H1 (cell line): ENCODE measurements around the gene LEUTX. TPM values are rescaled to one million over a fixed set of nuclear protein-coding genes. Genes with fewer than 3 reads are reported as not detected.

Source experiments
- CTCF ChIA-PET: fragments of 300-600 bp; sonication (Branson Sonifier 250); formaldehyde crosslinking; loops from one replicate; lab custom pipeline; 2021; ENCODE audit not compliant: partially characterized antibody; lab: Charles Lee
- POLR2A ChIA-PET: fragments of 300-600 bp; sonication (Branson Sonifier 250); formaldehyde crosslinking; loops from one replicate; lab custom pipeline; 2021; ENCODE audit warnings: inconsistent platforms; ENCODE audit not compliant: partially characterized antibody; lab: Charles Lee
- DNase-seq, 2 experiments: peaks; one replicate each; pipeline versions ENCODE4 v3.0.0 to v3.0.0-alpha.2; 2010 to 2022; ENCODE audit warnings: low spot score in 2 of 2, low read depth in 1 of 2, mixed read lengths in 1 of 2
- FAIRE-seq: peaks from 2 replicates; lab custom pipeline; 2011; peaks lifted over from hg19 to GRCh38; lab: Jason Lieb, UNC
- H2AFZ ChIP-seq: 2 replicates; pipeline ENCODE4 v1.8.1; 2012; ENCODE audit warnings: low read length, inconsistent platforms
- H2AK5ac ChIP-seq: 2 replicates; pipeline ENCODE4 v1.6.1; 2013; ENCODE audit warnings: low read depth, low read length
- H2BK120ac ChIP-seq: replicated peaks from 2 replicates; pipeline ENCODE3; 2013; ENCODE audit warnings: low read depth, low read length, inconsistent platforms
- H2BK12ac ChIP-seq: 2 replicates; pipeline ENCODE4 v1.6.1; 2013; ENCODE audit warnings: low read depth, low read length
- H2BK15ac ChIP-seq: 2 replicates; pipeline ENCODE4 v1.6.1; 2013; ENCODE audit warnings: low read length
- H2BK20ac ChIP-seq: 2 replicates; pipeline ENCODE4 v1.6.1; 2013; ENCODE audit warnings: low read length
- H2BK5ac ChIP-seq: 2 replicates; pipeline ENCODE4 v1.6.1; 2013; ENCODE audit warnings: low read depth, low read length
- H3K14ac ChIP-seq: 2 replicates; pipeline ENCODE4 v1.6.1; 2013; ENCODE audit warnings: inconsistent platforms; ENCODE audit not compliant: insufficient read length
- H3K18ac ChIP-seq: 2 replicates; pipeline ENCODE4 v1.6.1; 2013; ENCODE audit warnings: low read length; ENCODE audit errors: extremely low read depth
- H3K23ac ChIP-seq: 2 replicates; pipeline ENCODE4 v1.6.1; 2013; ENCODE audit warnings: inconsistent platforms; ENCODE audit not compliant: insufficient read length
- H3K23me2 ChIP-seq: 2 replicates; pipeline ENCODE4 v1.6.1; 2013; ENCODE audit warnings: low read depth, low read length
- H3K27ac ChIP-seq: 2 replicates; pipeline ENCODE4 v1.6.1; 2011; ENCODE audit warnings: low read depth, low read length, inconsistent platforms
- H3K27me3 ChIP-seq, 4 experiments: replicated peaks in 1 of 4; 1 replicate in 1 of 4; 2 replicates in 3 of 4; pipeline versions ENCODE4 v1.6.1 to v1.8.1; 2011 to 2013; ENCODE audit warnings: low read length in 3 of 4, mild to moderate bottlenecking in 3 of 4, inconsistent platforms in 2 of 4, mixed read lengths in 2 of 4, moderate library complexity in 1 of 4; ENCODE audit not compliant: control insufficient read depth in 3 of 4, insufficient read depth in 3 of 4; ENCODE audit errors: extremely low read depth in 1 of 4
- H3K36me3 ChIP-seq, 4 experiments: 2 replicates each; pipeline versions ENCODE4 v1.6.1 to v1.8.1; 2011 to 2013; ENCODE audit warnings: mild to moderate bottlenecking in 4 of 4, low read length in 3 of 4, moderate library complexity in 2 of 4, control low read depth in 1 of 4, inconsistent platforms in 1 of 4; ENCODE audit not compliant: insufficient read depth in 4 of 4, control insufficient read depth in 2 of 4
- H3K4ac ChIP-seq: replicated peaks from 2 replicates; pipeline ENCODE3; 2013; ENCODE audit warnings: low read length, low read depth, mixed read lengths, inconsistent platforms; ENCODE audit not compliant: insufficient read length
- H3K4me1 ChIP-seq, 4 experiments: replicated peaks in 1 of 4; 1 replicate in 1 of 4; 2 replicates in 3 of 4; pipeline versions ENCODE4 v1.6.1 to v1.8.1; 2011 to 2013; ENCODE audit warnings: low read length in 3 of 4, inconsistent platforms in 2 of 4, mixed read lengths in 1 of 4; ENCODE audit not compliant: insufficient read depth in 4 of 4, control insufficient read depth in 3 of 4
- H3K4me2 ChIP-seq, 2 experiments: 2 replicates each; pipeline versions ENCODE4 v1.6.1 to v1.8.1; 2011 to 2013; ENCODE audit warnings: low read depth in 2 of 2, low read length in 2 of 2, control low read depth in 1 of 2, inconsistent platforms in 1 of 2, mild to moderate bottlenecking in 1 of 2; ENCODE audit not compliant: insufficient read depth in 1 of 2
- H3K4me3 ChIP-seq, 4 experiments: fragments of 200-600, 300-600 bp in 1 of 4; sonication (generic), shearing (Covaris generic), sonication (Bioruptor Twin) in 1 of 4; 2 replicates each; pipeline versions ENCODE4 v1.5.1 to v1.8.1; 2011 to 2016; ENCODE audit warnings: low read length in 4 of 4, low read depth in 3 of 4, control low read depth in 2 of 4, inconsistent platforms in 2 of 4, mild to moderate bottlenecking in 2 of 4, mixed read lengths in 1 of 4, moderate library complexity in 1 of 4; ENCODE audit not compliant: insufficient read depth in 2 of 4; ENCODE audit errors: extremely low read depth in 1 of 4
- H3K56ac ChIP-seq: replicated peaks from 2 replicates; pipeline ENCODE3; 2013; ENCODE audit warnings: low read depth, mild to moderate bottlenecking, mixed read lengths, low read length, inconsistent platforms; ENCODE audit not compliant: insufficient read length
- H3K79me1 ChIP-seq: 2 replicates; pipeline ENCODE4 v1.6.1; 2013; ENCODE audit warnings: low read depth, low read length, control low read depth
- H3K79me2 ChIP-seq, 2 experiments: 2 replicates each; pipeline versions ENCODE4 v1.6.1 to v1.8.1; 2012 to 2013; ENCODE audit warnings: low read length in 2 of 2, mild to moderate bottlenecking in 2 of 2, inconsistent platforms in 1 of 2; ENCODE audit not compliant: insufficient read depth in 2 of 2, control insufficient read depth in 1 of 2
- H3K9ac ChIP-seq, 4 experiments: replicated peaks in 1 of 4; 1 replicate in 1 of 4; 2 replicates in 3 of 4; pipeline versions ENCODE4 v1.6.1 to v1.8.1; 2011 to 2013; ENCODE audit warnings: low read depth in 3 of 4, low read length in 3 of 4, control low read depth in 2 of 4, mild to moderate bottlenecking in 2 of 4, moderate library complexity in 2 of 4, inconsistent platforms in 1 of 4; ENCODE audit errors: extremely low read depth in 1 of 4
- H3K9me3 ChIP-seq, 2 experiments: 2 replicates each; pipeline versions ENCODE4 v1.6.1 to v1.8.1; 2012 to 2013; ENCODE audit warnings: mild to moderate bottlenecking in 2 of 2, moderate library complexity in 2 of 2, control low read depth in 1 of 2, inconsistent platforms in 1 of 2, low read depth in 1 of 2, low read length in 1 of 2, mixed read lengths in 1 of 2; ENCODE audit not compliant: insufficient read depth in 2 of 2
- H4K20me1 ChIP-seq, 2 experiments: replicated peaks in 1 of 2; 2 replicates each; pipeline versions ENCODE3 to v1.8.1; 2011 to 2013; ENCODE audit warnings: inconsistent platforms in 2 of 2, low read length in 2 of 2, mild to moderate bottlenecking in 1 of 2; ENCODE audit not compliant: insufficient read depth in 2 of 2, control insufficient read depth in 1 of 2
- H4K5ac ChIP-seq: 2 replicates; pipeline ENCODE4 v1.6.1; 2013; ENCODE audit warnings: low read length, low read depth, mixed read lengths, inconsistent platforms; ENCODE audit not compliant: insufficient read length
- H4K8ac ChIP-seq: 2 replicates; pipeline ENCODE4 v1.8.0; 2013; ENCODE audit warnings: mild to moderate bottlenecking, moderate library complexity, low read length, inconsistent platforms; ENCODE audit not compliant: insufficient read depth; ENCODE audit errors: extremely low read depth
- H4K91ac ChIP-seq: replicated peaks from 2 replicates; pipeline ENCODE3; 2013; ENCODE audit warnings: low read length, mixed read lengths, inconsistent platforms; ENCODE audit not compliant: insufficient read length
- CTCF ChIP-seq, 3 experiments: IDR thresholded peaks; 1 replicate in 2 of 3; 2 replicates in 1 of 3; pipeline versions ENCODE4 v1.5.1 to v1.6.1; 2011; ENCODE audit warnings: low read length in 3 of 3, mild to moderate bottlenecking in 3 of 3, inconsistent platforms in 2 of 3, low read depth in 1 of 3, moderate library complexity in 1 of 3; ENCODE audit not compliant: insufficient read depth in 1 of 3; ENCODE audit errors: control extremely low read depth in 1 of 3
- RBBP5 ChIP-seq: IDR thresholded peaks from 2 replicates; pipeline ENCODE4 v1.7.1; 2012; ENCODE audit warnings: low read depth, mild to moderate bottlenecking, inconsistent platforms, low read length, moderate library complexity, borderline replicate concordance
- WGBS, 2 experiments: shearing (Covaris generic) in 1 of 2; methylation state at CpG; one replicate each; pipeline versions ENCODE4 v1.1.6 to v1.1.7; 2013 to 2015; ENCODE audit warnings: low lambda C conversion rate in 2 of 2, mixed read lengths in 2 of 2, inconsistent platforms in 1 of 2, low coverage in 1 of 2, missing lambda C conversion rate in 1 of 2; ENCODE audit not compliant: insufficient replicate concordance in 2 of 2, insufficient coverage in 1 of 2, insufficient read length in 1 of 2; ENCODE audit errors: extremely low coverage in 1 of 2, missing lambda C conversion rate in 1 of 2; 5-methylcytosine and 5-hydroxymethylcytosine counted together
- polyA plus RNA-seq, 7 experiments: library from polyadenylated mRNA; depleted of rRNA in 3 of 7; stranded (reverse) in 5 of 7; unstranded in 2 of 7; fragments of >200 nt in 5 of 7; fragments of 200-250 nt in 2 of 7; gene quantifications; 1 replicate in 5 of 7; 2 replicates in 1 of 7; 4 replicates in 1 of 7; pipeline versions ENCODE4 v1.2.1 to v1.2.3, GENCODE V29; 2011 to 2013; ENCODE audit warnings: missing spikeins in 2 of 7, mixed read lengths in 2 of 7
- total RNA-seq: library from RNA; stranded (reverse); fragmentation: NEBNext Ultra II Directional; extraction: Animal tissue kit (Norgen Biotek cat#: 25700); gene quantifications from 2 replicates; pipeline ENCODE4 v1.2.1, GENCODE V29; 2021

Gene LEUTX
- total and polyA plus RNA-seq, 2 of the 8 experiments (the other 6 are each of a cell fraction or from before 2014, with no cell fraction given) = not detected

- Histone ChIP-seq H4K5ac (no peak overlapping the region), H3K14ac (no peak overlapping the region), H2BK15ac (no peak overlapping the region), H2BK5ac (no peak overlapping the region), H2BK20ac (no peak overlapping the region), H4K20me1 (no peaks in the 10 kb centered on the region), H3K4me3 (no peak overlapping the region), H3K23ac (no peak overlapping the region), H3K4me2 (no peak overlapping the region), H3K36me3 (no peaks in the 10 kb centered on the region), H4K91ac (no peak overlapping the region), H3K9me3 (0 out of 4 replicates have a peak, but pooled peaks cover 0 to 3% of the 10 kb centered on the region in 2 experiments), H3K79me2 (no peaks in the 10 kb centered on the region), H2BK120ac (no peak overlapping the region), H3K9ac (no peak overlapping the region), H3K27ac (no peak overlapping the region), H2AFZ (no peak overlapping the region), H3K4ac (no peak overlapping the region), H3K23me2 (no peaks in the 10 kb centered on the region; the same call in 1 of the 2 replicates), H2BK12ac (no peak overlapping the region), H3K56ac (no peak overlapping the region), H3K79me1 (no peaks in the 10 kb centered on the region), H4K8ac (no peak overlapping the region), H3K4me1 (peaks cover 0 to 8% (median 0%) of the 10 kb centered on the region in 4 experiments; a peak in 4 of 7 replicates), H3K18ac (no peak overlapping the region), H2AK5ac (no peak overlapping the region), H3K27me3 (peaks cover 0 to 2% (median 0%) of the 10 kb centered on the region in 4 experiments; a peak in 1 of 7 replicates)
- ChIA-PET CTCF (interaction anchor here (0.7 to 10.5 kb wide), 6 partner anchors 9 to 1662 kb away, joined by 3 to 75 read pairs (median 4); no protein-coding TSS in a partner anchor), POLR2A (interaction anchor here (0.8 to 2.3 kb wide), 3 partner anchors 10 to 29 kb away, joined by 3 to 8 read pairs (median 4); partner anchors contain the start of gene DYRK1B)
- TF ChIP-seq CTCF (IDR thresholded peaks at IDR 0.05; ENCODE audit: control extremely low read depth in 1 of 3, insufficient read depth in 1 of 3, low read depth in 1 of 3, low read length in 3 of 3) = no peak
- TF ChIP-seq RBBP5 = no peak
- no peak for DNase-seq
- WGBS, 2 experiments = 100% methylated on average over 5 of the region's 5 CpGs; no CpG with 5 or more reads in 1 of the 2 experiments
- no peak for FAIRE-seq
Measured at GRCh38 chr19:39805104-39805503, 26.4 kb downstream of the LEUTX start.
